Sigmoid colon (tissue), 4 donors: ENCODE results near the gene CDH22.

Experiments used
- EP300 ChIP-seq, 4 donors: sonication (generic); formaldehyde crosslinking; IDR thresholded peaks; one replicate each; pipeline ENCODE4 v1.6.1; 2017; ENCODE audit warnings: antibody characterized with exemption in 4 of 4
- POLR2A ChIP-seq, 2 donors: fragments of 450-650 bp; IDR thresholded peaks; one replicate each; pipeline ENCODE4 v1.6.1; 2016; ENCODE audit warnings: antibody characterized with exemption in 2 of 2, mild to moderate bottlenecking in 2 of 2, moderate library complexity in 2 of 2
- POLR2AphosphoS5 ChIP-seq, 4 donors: sonication (generic); formaldehyde crosslinking; IDR thresholded peaks; one replicate each; pipeline ENCODE4 v1.6.1; 2017; ENCODE audit warnings: antibody characterized with exemption in 4 of 4
- TF ChIP-seq, protein P1 (sequence below), 4 experiments: fragments of 450-650 bp in 3 of 4; fragments of 200-600 bp in 1 of 4; IDR thresholded peaks; one replicate each; pipeline ENCODE4 v1.5.1; 2016 to 2019; ENCODE audit warnings: antibody characterized with exemption in 4 of 4, mild to moderate bottlenecking in 3 of 4, moderate library complexity in 2 of 4

DNA sequence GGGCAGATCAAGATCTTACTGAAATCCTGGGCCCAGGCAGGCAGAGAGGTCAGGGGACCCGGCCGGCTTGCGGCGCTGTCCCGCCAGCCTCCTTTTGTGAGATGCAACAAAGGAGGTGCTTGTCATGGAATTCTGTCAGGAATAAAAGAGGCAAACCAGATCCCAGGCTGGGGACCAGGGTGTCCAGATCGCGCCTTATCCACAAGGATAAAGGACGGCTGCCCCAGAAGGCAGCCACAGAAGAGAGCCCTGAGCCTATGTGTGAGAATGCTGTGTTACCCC lies 42.6 kb upstream of the CDH22 start:
- TF ChIP-seq, protein P1, sequence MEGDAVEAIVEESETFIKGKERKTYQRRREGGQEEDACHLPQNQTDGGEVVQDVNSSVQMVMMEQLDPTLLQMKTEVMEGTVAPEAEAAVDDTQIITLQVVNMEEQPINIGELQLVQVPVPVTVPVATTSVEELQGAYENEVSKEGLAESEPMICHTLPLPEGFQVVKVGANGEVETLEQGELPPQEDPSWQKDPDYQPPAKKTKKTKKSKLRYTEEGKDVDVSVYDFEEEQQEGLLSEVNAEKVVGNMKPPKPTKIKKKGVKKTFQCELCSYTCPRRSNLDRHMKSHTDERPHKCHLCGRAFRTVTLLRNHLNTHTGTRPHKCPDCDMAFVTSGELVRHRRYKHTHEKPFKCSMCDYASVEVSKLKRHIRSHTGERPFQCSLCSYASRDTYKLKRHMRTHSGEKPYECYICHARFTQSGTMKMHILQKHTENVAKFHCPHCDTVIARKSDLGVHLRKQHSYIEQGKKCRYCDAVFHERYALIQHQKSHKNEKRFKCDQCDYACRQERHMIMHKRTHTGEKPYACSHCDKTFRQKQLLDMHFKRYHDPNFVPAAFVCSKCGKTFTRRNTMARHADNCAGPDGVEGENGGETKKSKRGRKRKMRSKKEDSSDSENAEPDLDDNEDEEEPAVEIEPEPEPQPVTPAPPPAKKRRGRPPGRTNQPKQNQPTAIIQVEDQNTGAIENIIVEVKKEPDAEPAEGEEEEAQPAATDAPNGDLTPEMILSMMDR (IDR thresholded peaks at IDR 0.05), result no peak
- no peak for TF ChIP-seq POLR2A (IDR thresholded peaks at IDR 0.05)
- TF ChIP-seq EP300 (IDR thresholded peaks at IDR 0.05), result no peak
- no peak for TF ChIP-seq POLR2AphosphoS5 (IDR thresholded peaks at IDR 0.05)
